HEK293 (cell line): ENCODE data around the gene NUMBL.

ENCODE experiments used
- CTCF ChIP-seq: fragments of 450-650 bp; formaldehyde crosslinking; IDR thresholded peaks from 2 replicates; pipeline ENCODE4 v1.5.1; 2016; ENCODE audit warnings: missing biosample characterization, missing genetic modification characterization
- GLI4 ChIP-seq: fragments of 450-650 bp; formaldehyde crosslinking; IDR thresholded peaks from 2 replicates; pipeline ENCODE4 v1.5.1; 2016; ENCODE audit warnings: missing biosample characterization, missing genetic modification characterization
- ZFP37 ChIP-seq: fragments of 450-650 bp; formaldehyde crosslinking; IDR thresholded peaks from 2 replicates; pipeline ENCODE4 v1.5.1; 2016; ENCODE audit warnings: missing biosample characterization, missing genetic modification characterization
- ZNF133 ChIP-seq: fragments of 450-650 bp; formaldehyde crosslinking; IDR thresholded peaks from 2 replicates; pipeline ENCODE4 v1.5.1; 2016; ENCODE audit warnings: missing biosample characterization, missing genetic modification characterization
- ZNF335 ChIP-seq: fragments of 450-650 bp; formaldehyde crosslinking; conservative IDR thresholded peaks from 2 replicates; pipeline ENCODE4 v1.5.1; 2016; ENCODE audit warnings: missing biosample characterization, missing genetic modification characterization

GRCh38 chr19:40721140-40721486 is 30.7 kb upstream of the NUMBL start:
- TF ChIP-seq ZNF133 (tag by site-specific recombination) (no peak), ZFP37 (tag by site-specific recombination) (no peak), ZNF335 (tag by site-specific recombination) (no peak), CTCF (tag by site-specific recombination) (no peak), GLI4 (tag by site-specific recombination) (no peak)
